Measurements from ENCODE around the gene CHRNA5.

GRCh38 chr15:78604420-78604819 is 39.1 kb downstream of the CHRNA5 start:
- TF ChIP-seq POLR2A (IDR thresholded peaks at IDR 0.05; ENCODE audit: low read depth, low read length) (no peak), TAF1 (IDR thresholded peaks at IDR 0.05; ENCODE audit: low read depth, low read length) (no peak), PAX5 (IDR thresholded peaks at IDR 0.05; ENCODE audit: insufficient read depth, low read length, severe bottlenecking) (no peak), POLR2AphosphoS5 (IDR thresholded peaks at IDR 0.05; ENCODE audit: low read depth, low read length) (no peak)
